Adrenal gland (tissue), 12 donors: Measurements from ENCODE around the gene RIPK3. TPM values are rescaled to one million over a fixed set of nuclear protein-coding genes. Genes with fewer than 3 reads are reported as not detected.

ENCODE experiments used
- DNase-seq, 7 donors: peaks; one replicate each; pipeline ENCODE4 v3.0.0-alpha.2; 2019 to 2020
- H3K27ac ChIP-seq, 5 donors: fragments of 200-600 bp; sonication (generic) in 4 of 5; 1 replicate in 3 of 5; 2 replicates in 2 of 5; pipeline versions ENCODE4 v1.5.1 to v1.8.0; 2016 to 2020; ENCODE audit warnings: mild to moderate bottlenecking in 1 of 5
- H3K27me3 ChIP-seq: fragments of 200-600 bp; 2 replicates; pipeline ENCODE4 v1.8.0; 2021
- H3K36me3 ChIP-seq, 2 donors: fragments of 200-600 bp; replicated peaks in 1 of 2; 1 replicate in 1 of 2; 2 replicates in 1 of 2; pipeline versions ENCODE4 v1.5.1 to v1.8.0; 2018 to 2022
- H3K4me1 ChIP-seq, 2 donors: fragments of 200-600 bp; replicated peaks in 1 of 2; 1 replicate in 1 of 2; 2 replicates in 1 of 2; pipeline versions ENCODE4 v1.5.1 to v1.8.0; 2018 to 2021
- H3K4me3 ChIP-seq, 4 donors: fragments of 200-600 bp; sonication (generic) in 3 of 4; one replicate each; pipeline ENCODE4 v1.5.1; 2016 to 2018
- H3K9me3 ChIP-seq, 3 donors: fragments of 200-600 bp; sonication (generic) in 1 of 3; replicated peaks in 1 of 3; 1 replicate in 2 of 3; 2 replicates in 1 of 3; pipeline versions ENCODE4 v1.5.1 to v1.8.0; 2016 to 2021
- CTCF ChIP-seq, 6 experiments: fragments of 450-650 bp in 4 of 6; fragments of 200-600 bp in 2 of 6; sonication (generic) in 1 of 6; IDR thresholded peaks; 1 replicate in 5 of 6; 2 replicates in 1 of 6; pipeline versions ENCODE4 v1.5.1 to v1.8.0; 2016 to 2021; ENCODE audit warnings: antibody characterized with exemption in 6 of 6, mild to moderate bottlenecking in 2 of 6, moderate library complexity in 1 of 6
- POLR2A ChIP-seq, 2 donors: fragments of 450-650 bp; IDR thresholded peaks; one replicate each; pipeline ENCODE4 v1.6.1; 2017; ENCODE audit warnings: antibody characterized with exemption in 2 of 2, mild to moderate bottlenecking in 2 of 2, moderate library complexity in 1 of 2
- WGBS, 4 donors: extraction: QIAGEN DNeasy Blood & Tissue Kit in 2 of 4; methylation state at CpG; one replicate each; pipeline versions ENCODE4 v1.1.5 to v1.1.7; 2013 to 2017; 5-methylcytosine and 5-hydroxymethylcytosine counted together
- intact Hi-C, 2 donors: fragments of 100-400 bp; cut with DNase I; formaldehyde crosslinking; loops; one replicate each; pipeline versions ENCODE4 v1.14.1 to v1.15.0; 2022 to 2023
- polyA plus RNA-seq, 3 donors: library from polyadenylated mRNA; stranded (reverse); fragments of 200-250 nt in 2 of 3; fragments of 350-450 nt in 1 of 3; fragmentation: Illumina TruSeq in 1 of 3; extraction: RNeasy Lipid Tissue Mini Kit (QIAGEN cat#74804) in 1 of 3; gene quantifications; one replicate each; pipeline ENCODE4 v1.2.3, GENCODE V29; 2013 to 2014
- total RNA-seq, 9 donors: library from RNA; depleted of rRNA in 4 of 9; stranded (reverse); fragments of >200 nt in 4 of 9; fragments of 120-200 nt in 1 of 9; fragmentation: NEBNext Ultra II Directional in 1 of 9; extraction: Animal tissue kit (Norgen Biotek cat#: 25700) in 1 of 9; gene quantifications; one replicate each; pipeline versions ENCODE4 v1.1.0 to v1.2.4, GENCODE V29; 2013 to 2023
- donor health status: healthy with polysubstance abuse.
- donor health status: Bipolar disorder and iron deficiency.
- donor health status: DM: yes; HTN: yes; CAD: no.
- donor health status: DM: no; HTN: no; CAD: no.
- donor health status: DM: no; HTN: no; CAD: no.
- donor health status: DM: yes; HTN: yes; CAD: no.

Gene RIPK3
- total and polyA plus RNA-seq, 12 donors, result 0.50 to 10.4 (median 3.8) TPM

GRCh38 chr14:24337144-24337823 is 2.5 kb downstream of the RIPK3 start:
- H3K4me1 ChIP-seq, result peaks cover 0 to 23% of the 10 kb centered on the region in 2 donors
- 75 to 91% (median 88%) methylated on average over 7 of the region's 7 CpGs for WGBS, 4 donors
- H3K4me3 ChIP-seq, result no peak overlapping the region
- intact Hi-C loops, result no loop called here
- no peaks in the 10 kb centered on the region for H3K36me3 ChIP-seq
- DNase-seq, result no peak
- no peaks in the 10 kb centered on the region for H3K9me3 ChIP-seq
- TF ChIP-seq CTCF (IDR thresholded peaks at IDR 0.05) (no peak), POLR2A (IDR thresholded peaks at IDR 0.05) (no peak)
- peaks cover 11% of the 10 kb centered on the region for H3K27me3 ChIP-seq
- H3K27ac ChIP-seq, result no peak overlapping the region

DNA sequence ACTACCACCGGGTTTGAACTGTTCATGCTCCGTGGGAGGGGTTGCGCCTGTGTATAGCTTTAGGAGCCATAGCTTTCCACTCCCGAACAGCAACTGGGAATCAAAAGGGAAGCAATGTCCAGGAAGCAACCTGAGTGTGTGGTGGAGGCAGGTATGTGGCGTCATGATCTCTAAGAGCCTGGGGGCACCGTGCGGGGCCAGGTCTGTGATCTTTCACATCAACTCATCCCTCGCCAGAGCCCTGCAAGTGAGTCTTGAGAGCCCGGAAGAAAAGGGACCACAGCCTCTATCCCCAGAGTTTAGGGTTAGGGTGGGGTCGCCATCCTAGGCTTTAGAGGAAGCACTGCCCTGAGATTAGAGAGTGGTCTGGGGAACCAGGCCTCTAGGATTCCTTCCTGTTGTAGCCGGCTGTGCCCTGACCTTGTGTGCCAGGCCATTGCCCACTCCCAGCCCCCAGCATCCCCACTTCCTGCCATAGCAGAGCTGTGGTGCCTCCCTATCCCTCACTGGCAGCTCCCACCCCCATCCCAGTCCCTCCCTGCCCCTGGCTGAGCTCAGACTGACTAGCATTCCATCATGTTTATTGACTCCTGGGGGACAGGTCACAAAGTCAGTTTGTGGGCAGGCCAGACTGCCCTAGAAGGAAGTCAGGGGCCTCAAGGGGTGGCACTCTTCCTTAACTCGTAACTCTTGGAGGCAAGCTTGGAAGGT is 4.2 kb downstream of the RIPK3 start:
- no peak for TF ChIP-seq CTCF (IDR thresholded peaks at IDR 0.05)
- TF ChIP-seq POLR2A (IDR thresholded peaks at IDR 0.05), result no peak
- peak in 1 of 7 donors; percentile 50 for DNase-seq
- Histone ChIP-seq H3K27me3 (peaks cover 11% of the 10 kb centered on the region), H3K36me3 (no peaks in the 10 kb centered on the region), H3K27ac (peak overlapping the region in 2 of 5 donors; percentile 8 to 51), H3K4me1 (peaks cover 0 to 24% of the 10 kb centered on the region in 2 donors), H3K4me3 (peak overlapping the region in 1 of 4 donors; percentile 31), H3K9me3 (no peaks in the 10 kb centered on the region)
- WGBS, 4 donors, result 67 to 78% (median 71%) methylated on average over 10 to 12 of the region's 12 CpGs
- intact Hi-C loops, result no loop called here

DNA sequence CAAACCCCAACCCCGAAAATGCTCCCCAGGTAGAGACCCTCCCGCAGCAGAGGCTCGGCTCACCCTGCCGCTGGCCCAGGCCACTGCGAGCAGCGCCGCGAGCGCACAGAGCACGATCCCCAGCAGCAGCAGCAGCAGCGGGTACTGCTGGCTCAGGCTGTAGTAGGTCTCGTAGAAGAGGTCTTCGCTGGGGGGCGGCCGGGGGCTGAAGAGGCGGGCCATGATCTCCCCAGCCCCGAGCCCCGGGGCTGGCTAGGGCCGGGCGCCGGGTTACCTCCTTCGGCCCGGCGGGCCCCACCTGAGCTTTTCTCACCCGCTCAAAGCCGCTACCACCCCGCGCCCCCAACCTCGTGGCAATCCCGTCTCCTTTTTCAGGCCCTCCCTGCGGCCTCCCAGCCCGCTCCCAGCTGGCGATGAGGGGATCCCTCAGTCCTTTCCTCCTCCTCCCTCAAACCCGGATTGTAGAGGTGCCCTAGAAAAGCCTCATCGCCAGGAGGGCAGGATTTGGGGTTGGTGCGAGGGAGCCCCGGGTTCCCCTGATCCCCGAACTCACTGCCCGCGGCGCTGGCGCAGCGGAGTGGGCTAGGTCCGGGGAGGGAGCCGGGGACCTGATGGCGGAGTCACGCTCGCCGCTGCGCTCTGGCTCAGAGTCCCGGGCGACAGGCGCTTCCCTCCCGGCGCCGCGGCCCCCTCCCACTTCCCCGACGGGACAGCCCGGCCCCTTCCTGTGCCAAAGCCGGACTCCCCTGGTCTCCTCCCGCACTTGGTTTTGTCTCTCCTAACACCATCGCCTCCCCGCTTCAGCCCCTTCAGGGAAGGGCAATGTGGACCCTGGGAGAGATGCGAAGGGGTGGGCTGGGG is 5.1 kb downstream of the RIPK3 start, which contains the start of gene ADCY4:
Gene ADCY4 (minus strand): TSS at position 641 of the 861 bp plus-strand sequence. CDS start 419 bp downstream, at position 222.
- Histone ChIP-seq H3K4me3 (peak within 1 kb of the TSS in 2 of 4 donors; percentile 4 to 31), H3K27me3 (peaks cover 11% of the 10 kb centered on the region), H3K9me3 (no peaks in the 10 kb centered on the region), H3K36me3 (no peaks in the 10 kb centered on the region), H3K27ac (peak within 1 kb of the TSS in 3 of 5 donors; percentile 14 to 51 (median 32)), H3K4me1 (peaks cover 0 to 24% of the 10 kb centered on the region in 2 donors)
- WGBS, 4 donors, result 15 to 29% (median 20%) methylated on average over 13 to 65 of the region's 65 CpGs
- intact Hi-C loops, result loop anchor here in 1 of 2 donors (5.0 kb wide), 1 partner anchor 98 kb away; no protein-coding TSS in a partner anchor
- peak in 1 of 7 donors; percentile 32 for DNase-seq
- TF ChIP-seq POLR2A (IDR thresholded peaks at IDR 0.05) (peak in 1 of 2 donors; percentile 38), CTCF (IDR thresholded peaks at IDR 0.05) (no peak)
